ENCODE measurements around the gene SLC25A29.

SLC25A29 gene

GRCh38 chr14:100348784-100349685 lies 42.8 kb upstream of the SLC25A29 start:
- TF ChIP-seq REST (IDR thresholded peaks at IDR 0.05; ENCODE audit: low read depth) (no peak), TAF1 (IDR thresholded peaks at IDR 0.05; ENCODE audit: low read depth) (no peak), CEBPB (IDR thresholded peaks at IDR 0.05) (no peak), CREB1 (IDR thresholded peaks at IDR 0.05; ENCODE audit: low read depth) (no peak), NFIC (IDR thresholded peaks at IDR 0.05) (no peak), FOXM1 (IDR thresholded peaks at IDR 0.05; ENCODE audit: borderline replicate concordance, low read depth) (no peak), USF1 (IDR thresholded peaks at IDR 0.05) (no peak), TCF12 (IDR thresholded peaks at IDR 0.05; ENCODE audit: low read depth) (no peak), MAX (IDR thresholded peaks at IDR 0.05) (no peak), YY1 (IDR thresholded peaks at IDR 0.05; ENCODE audit: low read depth) (no peak), EP300 (IDR thresholded peaks at IDR 0.05; ENCODE audit: borderline replicate concordance) (no peak)

- TF ChIP-seq FOXM1 (IDR thresholded peaks at IDR 0.05; ENCODE audit: borderline replicate concordance, low read depth) (no peak), ZBTB7A (IDR thresholded peaks at IDR 0.05; ENCODE audit: low read depth) (no peak), MAX (IDR thresholded peaks at IDR 0.05) (no peak), TCF12 (IDR thresholded peaks at IDR 0.05; ENCODE audit: low read depth) (no peak), EP300 (IDR thresholded peaks at IDR 0.05; ENCODE audit: borderline replicate concordance) (no peak), TEAD4 (IDR thresholded peaks at IDR 0.05) (no peak), CEBPB (IDR thresholded peaks at IDR 0.05) (no peak), CREB1 (IDR thresholded peaks at IDR 0.05; ENCODE audit: low read depth) (no peak), EGR1 (IDR thresholded peaks at IDR 0.05) (no peak), REST (IDR thresholded peaks at IDR 0.05; ENCODE audit: low read depth) (no peak), RAD21 (IDR thresholded peaks at IDR 0.05; ENCODE audit: low read depth) (no peak), YY1 (IDR thresholded peaks at IDR 0.05; ENCODE audit: low read depth) (no peak), TAF1 (IDR thresholded peaks at IDR 0.05; ENCODE audit: low read depth) (no peak)
Measured at GRCh38 chr14:100348253-100348729, 42.0 kb upstream of the SLC25A29 start.

GRCh38 chr14:100346306-100347091 lies 40.3 kb upstream of the SLC25A29 start:
- TF ChIP-seq TAF1 (IDR thresholded peaks at IDR 0.05; ENCODE audit: low read depth) (no peak), USF1 (IDR thresholded peaks at IDR 0.05) (no peak), ZBTB7A (IDR thresholded peaks at IDR 0.05; ENCODE audit: low read depth) (no peak), RAD21 (IDR thresholded peaks at IDR 0.05; ENCODE audit: low read depth) (no peak)

- TF ChIP-seq CEBPB (IDR thresholded peaks at IDR 0.05), result no peak
- TF ChIP-seq FOXM1 (IDR thresholded peaks at IDR 0.05; ENCODE audit: borderline replicate concordance, low read depth), result no peak
- no peak for TF ChIP-seq RAD21 (IDR thresholded peaks at IDR 0.05; ENCODE audit: low read depth)
- TF ChIP-seq EP300 (IDR thresholded peaks at IDR 0.05; ENCODE audit: borderline replicate concordance), result no peak
- TF ChIP-seq EGR1 (IDR thresholded peaks at IDR 0.05), result no peak
- TF ChIP-seq TAF1 (IDR thresholded peaks at IDR 0.05; ENCODE audit: low read depth), result no peak
- no peak for TF ChIP-seq REST (IDR thresholded peaks at IDR 0.05; ENCODE audit: low read depth)
- no peak for TF ChIP-seq YY1 (IDR thresholded peaks at IDR 0.05; ENCODE audit: low read depth)
- TF ChIP-seq USF1 (IDR thresholded peaks at IDR 0.05), result no peak
- TF ChIP-seq TCF12 (IDR thresholded peaks at IDR 0.05; ENCODE audit: low read depth), result no peak
- no peak for TF ChIP-seq MAX (IDR thresholded peaks at IDR 0.05)
- TF ChIP-seq TEAD4 (IDR thresholded peaks at IDR 0.05), result no peak
- TF ChIP-seq NFIC (IDR thresholded peaks at IDR 0.05), result no peak
- no peak for TF ChIP-seq CREB1 (IDR thresholded peaks at IDR 0.05; ENCODE audit: low read depth)
- no peak for TF ChIP-seq ZBTB7A (IDR thresholded peaks at IDR 0.05; ENCODE audit: low read depth)
Measured at GRCh38 chr14:100345711-100346110, 39.5 kb upstream of the SLC25A29 start.

Measured in Ishikawa (cell line).